Activated T-helper 2 cell treated with anti-CD3 and anti-CD28 coated beads, Interferon-gamma antibody, Interleukin-2, Interleukin-4, amounts not matched to agents 10 μg/mL and 5 μg/mL and 100 μg/mL, durations not matched to agents 14 hours and 24 hours and 36 hours (primary cell): ENCODE data around the gene ALDH1L1. TPM values are rescaled to one million over a fixed set of nuclear protein-coding genes. Genes with fewer than 3 reads are reported as not detected.
A peak's percentile ranks its signal among the peaks of the same experiment; 100 is the strongest.
"Not testable (repeated sequence)": the region's sequence is repeated elsewhere in the genome, so short reads cannot be mapped to it uniquely, and the experiment has no call there.

Experiments
- DNase-seq: peaks from one replicate; pipeline ENCODE4 v3.0.0; 2021; ENCODE audit warnings: low spot score
- H3K27ac Mint-ChIP-seq: one replicate; pipeline ENCODE4 v1.8.0; 2021; ENCODE audit warnings: mixed read lengths
- H3K27me3 Mint-ChIP-seq: one replicate; pipeline ENCODE4 v1.8.0; 2021; ENCODE audit warnings: low read depth, mixed read lengths
- H3K36me3 Mint-ChIP-seq: one replicate; pipeline ENCODE4 v1.8.0; 2021; ENCODE audit warnings: low read depth, mixed read lengths
- H3K4me1 Mint-ChIP-seq: one replicate; pipeline ENCODE4 v1.8.0; 2021; ENCODE audit warnings: low read depth, mixed read lengths
- H3K4me3 Mint-ChIP-seq: one replicate; pipeline ENCODE4 v1.8.0; 2021; ENCODE audit warnings: low read depth, mild to moderate bottlenecking, moderate library complexity, mixed read lengths
- H3K9me3 Mint-ChIP-seq: one replicate; pipeline ENCODE4 v1.8.0; 2021; ENCODE audit warnings: mixed read lengths
- intact Hi-C: fragments of 100-400 bp; cut with micrococcal nuclease; formaldehyde crosslinking; loops from one replicate; pipeline ENCODE4 v1.15.1; 2023
- total RNA-seq: library from RNA; stranded (reverse); gene quantifications from 2 replicates; pipeline ENCODE4 v1.2.3, GENCODE V29; 2022

The ALDH1L1 gene
- total RNA-seq, 1 donor from 2014 or later = not detected

GRCh38 chr3:126097801-126098200, 82.6 kb downstream of the ALDH1L1 start:
- Mint-ChIP-seq H3K4me3 (no peak overlapping the region), H3K36me3 (no peaks in the 10 kb centered on the region), H3K27me3 (no peaks in the 10 kb centered on the region), H3K9me3 (peaks cover 18% of the 10 kb centered on the region), H3K4me1 (no peaks in the 10 kb centered on the region), H3K27ac (no peak overlapping the region)
- no peak for DNase-seq
- intact Hi-C loops = no loop called here

GRCh38 chr3:126096274-126096673, 84.1 kb downstream of the ALDH1L1 start:
- H3K27me3 Mint-ChIP-seq, intact Hi-C loops, H3K4me3 Mint-ChIP-seq, H3K4me1 Mint-ChIP-seq, H3K36me3 Mint-ChIP-seq, H3K27ac Mint-ChIP-seq, DNase-seq: not testable (repeated sequence)
- H3K9me3 Mint-ChIP-seq = peaks cover 30% of the 10 kb centered on the region

GRCh38 chr3:126092128-126092527, 88.3 kb downstream of the ALDH1L1 start:
- H3K27me3 Mint-ChIP-seq, H3K36me3 Mint-ChIP-seq, intact Hi-C loops: not testable (repeated sequence)

GRCh38 chr3:126087552-126088175, 92.7 kb downstream of the ALDH1L1 start:
- H3K27ac Mint-ChIP-seq = no peak overlapping the region
- H3K4me3 Mint-ChIP-seq = no peak overlapping the region
- H3K9me3 Mint-ChIP-seq = peaks cover 26% of the 10 kb centered on the region
- no peaks in the 10 kb centered on the region for H3K27me3 Mint-ChIP-seq
- H3K36me3 Mint-ChIP-seq = no peaks in the 10 kb centered on the region
- intact Hi-C loops = no loop called here
- DNase-seq = no peak
- H3K4me1 Mint-ChIP-seq = peaks cover 14% of the 10 kb centered on the region

More at GRCh38 chr3:126092128-126092527, 88.3 kb downstream of the ALDH1L1 start:
- not testable (repeated sequence) for H3K4me1 Mint-ChIP-seq, DNase-seq, H3K27ac Mint-ChIP-seq, H3K4me3 Mint-ChIP-seq
- peaks cover 43% of the 10 kb centered on the region for H3K9me3 Mint-ChIP-seq

GRCh38 chr3:126085841-126086240, 94.5 kb downstream of the ALDH1L1 start:
- H3K9me3 Mint-ChIP-seq = peaks cover 10% of the 10 kb centered on the region
- no peak overlapping the region for H3K4me3 Mint-ChIP-seq
- no peak overlapping the region for H3K27ac Mint-ChIP-seq
- intact Hi-C loops = no loop called here
- no peak for DNase-seq
- no peaks in the 10 kb centered on the region for H3K27me3 Mint-ChIP-seq
- H3K4me1 Mint-ChIP-seq = peaks cover 14% of the 10 kb centered on the region
- no peaks in the 10 kb centered on the region for H3K36me3 Mint-ChIP-seq

- DNase-seq = no peak
- peaks cover 14% of the 10 kb centered on the region for H3K4me1 Mint-ChIP-seq
- intact Hi-C loops = no loop called here
- H3K36me3 Mint-ChIP-seq = no peaks in the 10 kb centered on the region
- H3K27ac Mint-ChIP-seq = no peak overlapping the region
- H3K9me3 Mint-ChIP-seq = peaks cover 7% of the 10 kb centered on the region
- peak overlapping the region; percentile 75 for H3K4me3 Mint-ChIP-seq
- H3K27me3 Mint-ChIP-seq = no peaks in the 10 kb centered on the region
Measured at GRCh38 chr3:126085276-126085675, 95.1 kb downstream of the ALDH1L1 start.

GRCh38 chr3:126084768-126085180, 95.6 kb downstream of the ALDH1L1 start:
- H3K27me3 Mint-ChIP-seq = no peaks in the 10 kb centered on the region
- intact Hi-C loops = loop anchor here (1.0 to 5.0 kb wide), 3 partner anchors 94 to 1513 kb away; partner anchors contain the start of gene MCM2
- DNase-seq = no peak
- H3K27ac Mint-ChIP-seq = no peak overlapping the region
- peaks cover 7% of the 10 kb centered on the region for H3K9me3 Mint-ChIP-seq
- H3K4me3 Mint-ChIP-seq = peak overlapping the region; percentile 75
- peaks cover 14% of the 10 kb centered on the region for H3K4me1 Mint-ChIP-seq
- no peaks in the 10 kb centered on the region for H3K36me3 Mint-ChIP-seq

- Mint-ChIP-seq H3K4me1 (peaks cover 14% of the 10 kb centered on the region), H3K27ac (peak within 1 kb of the TSS; percentile 82), H3K27me3 (no peaks in the 10 kb centered on the region), H3K36me3 (no peaks in the 10 kb centered on the region), H3K4me3 (peak within 1 kb of the TSS; percentile 92), H3K9me3 (peaks cover 7% of the 10 kb centered on the region)
- DNase-seq = peak; percentile 86
- intact Hi-C loops = loop anchor here (1.0 to 5.0 kb wide), 3 partner anchors 94 to 1513 kb away; partner anchors contain the start of gene MCM2
Measured at GRCh38 chr3:126083913-126084767, 96.2 kb downstream of the ALDH1L1 start, which contains the start of gene SLC41A3. Gene SLC41A3 (minus strand): TSS chr3:126084124. CDS start chr3:126068219, 15,905 bp downstream.

- intact Hi-C loops = loop anchor here (5.0 kb wide), 1 partner anchor 1514 kb away; the partner anchor contains the start of gene MCM2
- peaks cover 14% of the 10 kb centered on the region for H3K4me1 Mint-ChIP-seq
- peak overlapping the region; percentile 82 for H3K27ac Mint-ChIP-seq
- DNase-seq = peak; percentile 29
- H3K27me3 Mint-ChIP-seq = no peaks in the 10 kb centered on the region
- peak overlapping the region; percentile 92 for H3K4me3 Mint-ChIP-seq
- H3K36me3 Mint-ChIP-seq = no peaks in the 10 kb centered on the region
- peaks cover 7% of the 10 kb centered on the region for H3K9me3 Mint-ChIP-seq
Measured at GRCh38 chr3:126083511-126083912, 96.9 kb downstream of the ALDH1L1 start.

GRCh38 chr3:126083138-126083445, 97.3 kb downstream of the ALDH1L1 start:
- peak overlapping the region; percentile 92 for H3K4me3 Mint-ChIP-seq
- no peak for DNase-seq
- H3K27me3 Mint-ChIP-seq = no peaks in the 10 kb centered on the region
- H3K9me3 Mint-ChIP-seq = peaks cover 7% of the 10 kb centered on the region
- intact Hi-C loops = loop anchor here (5.0 kb wide), 1 partner anchor 1514 kb away; the partner anchor contains the start of gene MCM2
- no peaks in the 10 kb centered on the region for H3K36me3 Mint-ChIP-seq
- peak overlapping the region; percentile 82 for H3K27ac Mint-ChIP-seq
- H3K4me1 Mint-ChIP-seq = peaks cover 14% of the 10 kb centered on the region

GRCh38 chr3:126082362-126083137, 97.8 kb downstream of the ALDH1L1 start:
- Mint-ChIP-seq H3K27ac (peak overlapping the region; percentile 82), H3K4me3 (peak overlapping the region; percentile 92), H3K36me3 (no peaks in the 10 kb centered on the region), H3K4me1 (peaks cover 14% of the 10 kb centered on the region), H3K27me3 (no peaks in the 10 kb centered on the region), H3K9me3 (peaks cover 6% of the 10 kb centered on the region)
- intact Hi-C loops = loop anchor here (5.0 kb wide), 1 partner anchor 1515 kb away; the partner anchor contains the start of gene MCM2
- no peak for DNase-seq

GRCh38 chr3:126081618-126082361, 98.6 kb downstream of the ALDH1L1 start:
- H3K9me3 Mint-ChIP-seq = no peaks in the 10 kb centered on the region
- H3K36me3 Mint-ChIP-seq = no peaks in the 10 kb centered on the region
- H3K4me3 Mint-ChIP-seq = no peak overlapping the region
- no peak overlapping the region for H3K27ac Mint-ChIP-seq
- H3K4me1 Mint-ChIP-seq = peaks cover 14% of the 10 kb centered on the region
- intact Hi-C loops = loop anchor here (5.0 kb wide), 1 partner anchor 1516 kb away; the partner anchor contains the start of gene MCM2
- no peaks in the 10 kb centered on the region for H3K27me3 Mint-ChIP-seq
- DNase-seq = no peak
